Stimulated activated CD8-positive, alpha-beta memory T cell treated with anti-CD3 and anti-CD28 coated beads, Interleukin-7, amount 100 ng/mL, for 1 hour (primary cell): ENCODE measurements around the gene ELANE.
A peak's percentile ranks its signal among the peaks of the same experiment; 100 is the strongest.
"Not testable (repeated sequence)": the region's sequence is repeated elsewhere in the genome, so short reads cannot be mapped to it uniquely, and the experiment has no call there.

Experiments
- DNase-seq, 2 donors: peaks; one replicate each; pipeline ENCODE4 v3.0.0-alpha.2; 2020; ENCODE audit warnings: low read depth in 2 of 2

Gene ELANE

GRCh38 chr19:879711-880438, 27.8 kb downstream of the ELANE start:
- DNase-seq = no peak

GRCh38 chr19:881385-882071, 29.4 kb downstream of the ELANE start:
- DNase-seq = no peak

- DNase-seq = no peak
These were observed 30.9 kb downstream of the ELANE start for GRCh38 chr19:882871-883497.

- no peak for DNase-seq
These were observed 31.6 kb downstream of the ELANE start for GRCh38 chr19:883661-884211.

- no peak for DNase-seq
These were observed 32.5 kb downstream of the ELANE start for GRCh38 chr19:884420-885211.

GRCh38 chr19:885536-886224, 33.6 kb downstream of the ELANE start:
- DNase-seq = no peak

- DNase-seq = no peak
These were observed 35.0 kb downstream of the ELANE start for GRCh38 chr19:887072-887471.

GRCh38 chr19:887599-887998, 35.5 kb downstream of the ELANE start:
- DNase-seq = no peak

- DNase-seq = peak; percentile 13 to 40
These were observed 36.7 kb downstream of the ELANE start for GRCh38 chr19:888581-889385.

- DNase-seq = no peak
These were observed 37.7 kb downstream of the ELANE start for GRCh38 chr19:889662-890295.

GRCh38 chr19:890831-891230, 38.7 kb downstream of the ELANE start:
- no peak for DNase-seq

- not testable (repeated sequence) for DNase-seq
These were observed 39.5 kb downstream of the ELANE start for GRCh38 chr19:891421-892200.

- DNase-seq = no peak
These were observed 40.3 kb downstream of the ELANE start for GRCh38 chr19:892243-892893.

- peak; percentile 73 to 74 for DNase-seq
These were observed 41.0 kb downstream of the ELANE start, which contains the start of the genes MED16 and RNU6-9 for GRCh38 chr19:892894-893689. Gene MED16, minus strand, starts transcription at chr19:893187. Its CDS starts 2,056 bp downstream, at chr19:891131. Gene RNU6-9, plus strand, starts transcription at chr19:893484.

- no peak for DNase-seq
These were observed 44.3 kb downstream of the ELANE start for GRCh38 chr19:896434-896833.

- no peak for DNase-seq
These were observed 44.9 kb downstream of the ELANE start for GRCh38 chr19:896999-897398.

- DNase-seq = no peak
These were observed 45.4 kb downstream of the ELANE start for GRCh38 chr19:897442-898039.
